Right kidney (tissue), 1 donor: ENCODE results near the gene ADAT3.
A peak's percentile ranks its signal among the peaks of the same experiment; 100 is the strongest.

Source experiments
- DNase-seq: peaks from one replicate; pipeline ENCODE4 v3.0.0-alpha.2; 2016

ADAT3 gene

GRCh38 chr19:1914826-1915341 is 9.7 kb downstream of the ADAT3 start:
- DNase-seq: no peak

- DNase-seq: no peak
These were observed 11.9 kb downstream of the ADAT3 start for GRCh38 chr19:1917146-1917545.

GRCh38 chr19:1917926-1918325 is 12.7 kb downstream of the ADAT3 start:
- DNase-seq: no peak

- DNase-seq: no peak
These were observed 13.8 kb downstream of the ADAT3 start for GRCh38 chr19:1918975-1919374.

GRCh38 chr19:1920644-1921043 is 15.4 kb downstream of the ADAT3 start:
- DNase-seq: no peak

- no peak for DNase-seq
These were observed 16.1 kb downstream of the ADAT3 start for GRCh38 chr19:1921326-1921725.

GRCh38 chr19:1921825-1922224 is 16.6 kb downstream of the ADAT3 start:
- no peak for DNase-seq

GRCh38 chr19:1922803-1923202 is 17.6 kb downstream of the ADAT3 start:
- no peak for DNase-seq

GRCh38 chr19:1923319-1923718 is 18.1 kb downstream of the ADAT3 start:
- no peak for DNase-seq

- DNase-seq: no peak
These were observed 19.2 kb downstream of the ADAT3 start for GRCh38 chr19:1924320-1924961.

GRCh38 chr19:1925544-1925943 is 20.3 kb downstream of the ADAT3 start:
- DNase-seq: no peak

- DNase-seq: peak; percentile 76
These were observed 24.0 kb downstream of the ADAT3 start for GRCh38 chr19:1929021-1929742.

GRCh38 chr19:1931445-1931844 is 26.2 kb downstream of the ADAT3 start:
- DNase-seq: no peak

GRCh38 chr19:1932395-1932794 is 27.2 kb downstream of the ADAT3 start:
- DNase-seq: no peak

- no peak for DNase-seq
These were observed 28.0 kb downstream of the ADAT3 start for GRCh38 chr19:1933244-1933643.

- DNase-seq: no peak
These were observed 28.7 kb downstream of the ADAT3 start for GRCh38 chr19:1933942-1934341.

- no peak for DNase-seq
These were observed 30.4 kb downstream of the ADAT3 start for GRCh38 chr19:1935484-1936208.

GRCh38 chr19:1936430-1936829 is 31.2 kb downstream of the ADAT3 start:
- no peak for DNase-seq

- no peak for DNase-seq
These were observed 31.9 kb downstream of the ADAT3 start for GRCh38 chr19:1936916-1937610.

GRCh38 chr19:1938071-1938470 is 32.9 kb downstream of the ADAT3 start:
- DNase-seq: no peak

GRCh38 chr19:1941146-1942077 is 36.2 kb downstream of the ADAT3 start, which contains the start of gene CSNK1G2:
CSNK1G2 (plus strand) TSS chr19:1941172; CDS start chr19:1969773, 28,601 bp downstream.
- no peak for DNase-seq
